NCI-H748 (cell line): Measurements from ENCODE around the gene FOS.
A peak's percentile ranks its signal among the peaks of the same experiment; 100 is the strongest.

Experiments used
- DNase-seq: peaks from one replicate; lab custom pipeline; 2025; ENCODE audit not compliant: unreplicated experiment; lab: John Stamatoyannopoulos, UW

Gene FOS

GRCh38 chr14:75249958-75250336 is 28.7 kb upstream of the FOS start:
- DNase-seq: no peak

GRCh38 chr14:75250800-75251199 is 27.8 kb upstream of the FOS start:
- no peak for DNase-seq

DNA sequence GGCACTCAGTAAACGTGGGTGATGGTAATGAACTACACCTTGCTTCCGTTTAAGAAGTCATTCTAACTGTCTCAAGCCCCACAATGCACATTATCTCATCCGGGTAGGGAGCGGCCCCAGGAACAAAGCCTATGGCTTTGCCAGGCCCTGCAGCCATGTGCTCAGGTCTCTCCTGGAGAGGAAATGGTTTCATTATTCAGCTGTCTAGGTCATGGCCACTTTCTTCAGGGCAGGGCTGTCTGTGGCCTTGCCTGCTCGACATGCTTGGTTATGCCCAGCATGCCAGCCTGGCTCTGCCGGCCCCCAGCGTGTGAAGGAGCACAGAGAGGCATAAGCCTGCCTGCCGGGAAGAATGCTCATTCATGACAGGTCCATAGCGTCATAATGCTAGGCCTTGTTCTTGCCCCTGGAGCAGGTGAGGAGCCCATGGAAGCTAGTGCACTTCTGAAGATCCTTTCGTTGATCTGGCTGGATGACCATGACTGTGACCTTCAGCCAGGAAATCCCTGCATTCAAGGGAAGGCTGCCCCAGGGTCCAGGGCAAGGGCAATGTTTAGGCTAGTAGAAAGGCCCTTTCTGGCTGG is 26.3 kb upstream of the FOS start:
- DNase-seq: no peak

DNA sequence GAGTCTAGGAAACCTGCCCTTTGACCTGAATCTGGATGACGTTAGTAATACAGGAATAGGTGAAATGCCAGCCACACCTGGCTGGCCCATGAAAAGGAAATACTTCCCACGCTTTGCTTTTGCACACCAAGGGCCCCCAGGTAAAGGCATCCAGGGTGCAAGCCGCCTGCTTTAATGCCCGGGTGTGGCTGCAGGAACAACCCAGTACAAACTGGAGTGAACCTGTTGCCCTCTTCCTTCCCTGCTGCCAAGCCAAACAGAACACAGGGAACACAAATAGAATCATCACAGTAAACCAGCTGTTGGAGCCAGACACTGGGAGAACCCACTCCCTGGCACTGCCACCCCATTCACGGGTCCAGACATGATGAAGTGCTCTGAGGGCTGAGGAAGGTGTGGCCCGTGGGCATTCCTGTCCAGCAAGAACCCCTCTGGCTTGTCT is 24.2 kb upstream of the FOS start:
- peak; percentile 18 for DNase-seq

- DNase-seq: no peak
Measured at GRCh38 chr14:75254901-75255584, 23.6 kb upstream of the FOS start.

DNA sequence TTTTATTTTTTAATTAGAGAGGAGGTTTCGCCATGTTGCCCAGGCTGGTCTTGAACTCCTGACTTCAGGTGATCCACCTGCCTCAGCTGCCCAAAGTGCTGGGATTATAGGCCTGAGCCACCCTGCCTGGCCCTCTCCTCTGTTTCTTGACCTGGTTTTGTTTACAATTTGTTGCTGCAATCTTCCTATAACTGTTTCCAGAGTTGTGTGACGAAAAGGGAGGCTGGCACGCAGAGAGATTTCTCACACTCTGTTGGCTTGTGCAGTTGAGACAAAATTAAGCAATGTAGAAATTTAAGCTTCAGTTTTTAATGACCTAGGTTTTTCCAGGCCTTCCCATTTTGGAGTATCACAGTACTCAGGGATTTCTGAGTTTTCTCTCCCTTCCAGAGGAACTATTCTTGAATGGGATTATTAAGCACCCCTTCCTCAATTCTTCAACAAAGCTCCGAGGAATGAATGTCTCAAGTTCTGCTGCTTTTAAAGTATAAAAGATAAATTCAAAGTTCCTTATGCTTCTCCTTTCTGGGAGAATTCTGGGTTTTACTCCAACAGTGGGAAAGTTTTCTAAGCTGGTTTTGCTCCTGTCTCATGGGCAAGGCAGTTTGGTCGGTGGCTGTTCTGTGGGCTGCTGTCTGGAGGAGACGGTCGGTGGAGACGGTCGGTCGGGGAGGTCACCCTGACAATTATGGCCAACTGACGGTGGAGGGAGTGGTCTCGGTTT is 20.4 kb upstream of the FOS start:
- DNase-seq: no peak

DNA sequence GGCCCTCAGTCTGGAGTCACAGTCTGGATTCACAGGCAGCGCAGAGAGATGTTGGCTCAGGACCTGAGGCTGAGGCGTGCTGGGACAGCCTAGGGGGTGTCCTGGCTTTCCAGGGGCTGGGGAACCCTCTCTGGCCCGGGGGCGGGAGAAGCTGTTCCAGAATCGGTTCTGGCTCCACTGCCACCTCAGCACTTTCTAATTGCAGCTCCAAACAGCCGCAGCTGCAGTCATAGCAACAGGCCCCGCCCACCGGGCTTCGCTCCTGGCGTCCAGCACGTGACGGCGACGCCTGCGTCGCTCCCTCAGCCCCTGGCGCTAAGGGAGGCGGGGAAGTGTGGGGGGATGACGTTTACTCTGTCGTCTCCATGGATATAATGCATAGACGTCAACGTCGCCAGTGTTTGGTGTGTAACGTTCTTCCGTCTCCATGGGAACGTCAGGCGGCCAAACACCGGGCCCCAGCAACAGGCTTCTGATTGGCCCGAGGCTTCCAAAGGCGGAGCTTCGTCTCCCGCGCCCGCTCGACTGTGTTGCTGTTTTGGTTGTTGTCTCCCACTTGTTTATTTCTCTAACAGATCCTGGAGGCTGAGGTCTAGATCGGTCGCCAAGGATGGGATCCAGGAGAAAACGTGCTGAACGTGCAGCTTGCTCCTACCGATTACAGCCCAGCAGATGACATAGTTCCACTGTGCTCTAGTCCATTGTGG is 19.7 kb upstream of the FOS start:
- peak; percentile 100 for DNase-seq

DNA sequence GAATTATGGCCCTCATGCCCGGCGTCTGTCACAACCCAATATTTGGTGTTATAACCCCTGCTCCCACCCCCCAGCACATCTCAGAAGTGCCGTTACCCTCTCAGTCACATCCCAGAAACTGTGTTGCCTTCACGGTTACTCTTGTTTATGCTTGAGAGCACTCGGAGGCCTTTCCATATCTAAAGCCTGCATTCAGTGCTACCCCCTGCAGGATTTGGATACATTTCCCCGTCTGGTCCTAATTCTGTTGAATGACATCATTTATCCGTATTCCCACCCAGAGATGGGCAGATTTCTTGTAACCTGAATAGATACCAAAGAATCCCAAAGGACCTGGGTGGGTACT is 19.1 kb upstream of the FOS start:
- DNase-seq: peak; percentile 74

- no peak for DNase-seq
Measured at GRCh38 chr14:75260025-75260763, 18.4 kb upstream of the FOS start.

- DNase-seq: no peak
Measured at GRCh38 chr14:75261820-75262219, 16.8 kb upstream of the FOS start.

DNA sequence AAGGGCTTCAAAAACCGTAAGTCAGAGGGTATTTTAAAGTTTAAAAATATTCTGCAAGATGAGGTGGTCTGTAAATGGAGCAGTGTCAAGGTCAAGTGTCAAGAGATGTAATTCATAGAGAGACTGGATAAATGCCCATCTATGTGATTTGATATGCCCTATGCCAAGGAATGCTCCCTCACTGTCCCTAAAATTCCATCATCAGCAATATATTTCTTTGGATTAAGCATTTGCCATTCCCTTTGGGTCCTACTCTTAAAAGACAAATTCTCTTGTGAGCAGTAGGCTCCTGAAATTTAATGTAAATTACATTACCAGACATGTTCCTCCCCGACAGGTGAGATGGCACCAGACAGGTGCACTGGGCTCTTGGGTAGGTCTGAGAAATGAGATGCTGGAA is 16.0 kb upstream of the FOS start:
- no peak for DNase-seq

- DNase-seq: no peak
Measured at GRCh38 chr14:75264036-75264435, 14.6 kb upstream of the FOS start.

- DNase-seq: no peak
Measured at GRCh38 chr14:75267141-75267721, 11.4 kb upstream of the FOS start.

- DNase-seq: peak; percentile 24
Measured at GRCh38 chr14:75268633-75269550, 9.7 kb upstream of the FOS start.

GRCh38 chr14:75271514-75271913 is 7.1 kb upstream of the FOS start:
- DNase-seq: no peak

DNA sequence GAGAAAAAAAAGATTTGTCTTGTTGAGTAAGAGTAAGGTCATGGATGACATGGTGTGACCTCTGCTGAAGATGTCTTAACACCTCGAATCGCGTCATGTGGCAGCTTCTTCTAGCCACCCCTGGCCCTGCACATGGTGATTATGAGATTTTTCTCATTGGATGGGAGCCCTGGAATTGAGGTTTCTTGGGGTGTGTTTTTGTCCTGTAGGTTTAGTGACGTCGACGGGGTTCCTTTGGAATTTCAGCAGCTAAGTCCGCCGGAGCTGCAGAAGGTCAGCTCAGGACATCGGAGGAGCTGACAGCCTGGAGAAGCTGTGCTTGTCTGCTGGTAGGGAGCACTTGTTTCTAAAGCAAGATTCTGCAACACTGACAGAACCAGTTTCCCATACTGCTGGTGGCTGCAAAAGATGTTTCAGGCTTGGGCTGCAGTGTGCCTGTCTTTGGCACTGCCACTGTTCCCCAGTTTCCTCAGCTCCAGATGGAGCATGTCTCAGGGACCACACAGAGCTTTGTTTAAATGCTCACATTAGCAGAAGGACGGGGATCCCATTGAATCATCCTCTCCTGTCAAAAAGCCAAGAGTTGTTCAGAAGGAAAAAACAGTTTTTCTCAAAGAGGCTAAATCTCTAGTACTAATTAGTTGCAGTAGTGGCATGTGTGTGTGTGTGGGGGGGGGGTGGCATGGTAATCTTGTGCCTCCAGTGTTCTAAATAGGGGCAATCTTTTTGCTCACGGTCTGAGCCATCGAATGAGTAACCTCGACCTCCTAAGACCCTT is 5.2 kb upstream of the FOS start:
- DNase-seq: no peak

- no peak for DNase-seq
Measured at GRCh38 chr14:75274050-75274898, 4.4 kb upstream of the FOS start.

DNA sequence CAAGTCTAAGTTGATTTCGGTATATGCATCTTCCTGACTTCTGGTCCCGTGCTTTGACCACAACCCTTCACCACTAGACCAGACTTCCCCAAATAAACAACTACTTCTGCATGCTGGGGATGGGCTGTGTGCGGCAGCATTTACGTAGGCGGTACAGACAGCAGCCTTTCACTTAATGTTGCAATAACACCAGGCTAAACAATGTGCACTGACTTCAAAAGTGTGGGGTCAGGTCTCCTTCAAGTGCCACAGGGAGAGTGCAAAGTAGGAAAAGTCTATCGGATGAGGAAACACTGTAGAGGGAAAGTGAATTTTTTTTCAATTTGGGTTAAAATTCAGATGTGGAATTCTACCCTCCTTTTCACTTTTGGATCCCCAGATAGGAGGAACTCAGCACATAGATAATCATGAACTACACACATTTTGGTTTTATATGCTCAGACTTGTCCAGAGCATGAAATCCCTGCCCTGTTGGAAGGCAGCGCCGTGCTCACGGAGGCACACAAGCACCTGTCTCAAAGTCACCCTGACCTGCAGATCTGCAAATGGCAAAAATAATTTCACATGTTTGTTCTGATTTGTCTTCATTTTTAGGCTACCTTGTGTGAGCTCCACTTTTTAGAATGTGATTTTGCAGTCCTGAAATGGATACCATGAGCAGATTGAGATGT is 3.6 kb upstream of the FOS start:
- no peak for DNase-seq
